T47D (cell line): ENCODE measurements around the gene OR13C4.
"Not testable (repeated sequence)": the region's sequence is repeated elsewhere in the genome, so short reads cannot be mapped to it uniquely, and the experiment has no call there.

Experiments
- DNase-seq, 2 experiments: peaks; one replicate each; pipeline versions ENCODE4 v3.0.0 to v3.0.0-alpha.2; 2011 to 2012; ENCODE audit warnings: low read depth in 1 of 2, low spot score in 1 of 2
- JUND ChIP-seq: IDR thresholded peaks from 2 replicates; pipeline ENCODE4 v1.6.1; 2012; ENCODE audit warnings: low read depth
- in situ Hi-C: cut with HindIII; loops from 2 replicates; pipeline ENCODE4 v1.10.0; 2016; ENCODE audit warnings: low sequenced_read_pairs, low pct_unique_long_range_greater_than_20kb

The OR13C4 gene

DNA sequence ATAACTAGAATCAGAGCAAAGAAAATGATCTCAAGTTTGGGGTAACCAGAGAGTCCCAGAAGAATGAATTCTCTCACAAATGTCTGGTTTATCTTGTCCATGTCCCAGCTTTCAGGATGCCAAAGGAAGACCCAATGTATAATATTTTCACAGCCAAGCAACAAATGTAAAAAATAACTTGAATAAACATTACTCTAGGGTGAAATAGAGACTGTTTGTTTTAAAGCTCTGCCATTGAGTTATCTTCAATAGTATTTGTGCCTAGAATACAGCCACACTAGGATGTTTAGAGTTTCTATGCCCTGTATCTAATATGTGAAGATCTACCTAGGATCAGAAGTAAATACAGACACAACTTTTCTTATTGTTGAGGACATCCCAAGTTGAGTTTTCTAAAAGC is at the start of gene OR13C4:
OR13C4 (minus strand) TSS at position 101 of the 400 bp plus-strand sequence; CDS start at position 101, 0 bp downstream.
- no peak for TF ChIP-seq JUND
- no peak for DNase-seq
- in situ Hi-C loops = no loop called here

DNA sequence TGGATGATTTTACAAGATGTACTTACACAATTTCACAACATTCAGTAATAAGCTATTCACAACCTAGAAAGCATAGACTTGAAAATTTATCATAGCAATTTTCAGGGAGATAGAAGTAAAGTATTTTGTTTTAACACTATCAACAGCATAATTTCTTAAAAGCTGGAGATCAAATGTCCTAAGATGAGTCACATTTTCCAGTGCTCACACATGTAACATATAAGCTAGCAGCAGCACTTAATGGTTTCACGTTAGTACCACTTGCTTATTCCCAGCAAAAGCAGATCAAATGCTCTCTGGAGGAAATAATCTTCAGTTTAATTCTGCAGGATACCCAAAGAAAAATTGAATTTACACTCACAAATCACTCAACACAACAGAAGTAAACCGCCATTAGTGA is 48.4 kb upstream of the OR13C4 start:
- in situ Hi-C loops = no loop called here
- no peak for DNase-seq
- no peak for TF ChIP-seq JUND

DNA sequence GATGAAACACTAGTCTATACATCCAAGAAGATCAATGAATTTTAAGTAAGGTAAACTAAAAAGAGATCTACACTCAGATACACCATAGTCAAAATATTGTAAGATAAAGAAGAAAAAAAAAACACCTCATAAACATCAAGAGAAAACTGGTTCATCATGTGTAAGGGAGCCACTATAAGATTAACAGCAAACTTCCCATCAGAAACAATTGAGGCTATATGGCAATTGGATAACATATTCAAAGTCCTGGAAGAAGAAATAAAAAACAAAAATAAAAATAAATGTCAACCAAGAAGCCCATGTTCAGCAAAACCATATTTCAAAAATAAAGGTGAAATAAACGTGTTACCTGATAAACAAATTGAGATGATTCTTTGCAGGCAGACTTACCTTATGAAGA is 45.6 kb upstream of the OR13C4 start:
- TF ChIP-seq JUND = no peak
- DNase-seq = no peak
- in situ Hi-C loops = no loop called here

- TF ChIP-seq JUND = no peak
- in situ Hi-C loops = no loop called here
- DNase-seq = no peak
These were observed 41.9 kb upstream of the OR13C4 start, which contains the start of gene OR13C8 for GRCh38 chr9:104568868-104569267. Gene OR13C8, plus strand, starts transcription at chr9:104569168. Its CDS starts 0 bp downstream, at chr9:104569168.

DNA sequence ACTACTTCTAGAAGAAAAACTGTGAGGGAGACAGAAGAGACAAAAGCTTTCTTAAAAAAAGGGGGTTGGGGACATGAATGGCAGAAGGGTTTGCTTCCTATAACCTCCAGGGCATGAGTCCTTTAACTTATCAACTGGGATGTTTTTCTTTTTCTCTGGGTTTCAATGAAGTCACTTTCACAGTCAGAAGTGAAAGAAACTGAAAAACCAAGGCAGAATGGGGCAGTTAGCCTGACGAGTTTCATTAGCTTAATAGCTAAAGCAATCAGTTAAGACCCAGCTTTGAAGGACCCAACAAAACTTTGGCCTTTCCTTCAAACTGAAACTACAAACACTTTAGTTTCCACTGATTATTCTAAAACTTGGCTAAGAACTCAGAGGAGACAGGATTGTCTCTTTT is 37.3 kb upstream of the OR13C4 start:
- no peak for TF ChIP-seq JUND
- in situ Hi-C loops = no loop called here
- no peak for DNase-seq

DNA sequence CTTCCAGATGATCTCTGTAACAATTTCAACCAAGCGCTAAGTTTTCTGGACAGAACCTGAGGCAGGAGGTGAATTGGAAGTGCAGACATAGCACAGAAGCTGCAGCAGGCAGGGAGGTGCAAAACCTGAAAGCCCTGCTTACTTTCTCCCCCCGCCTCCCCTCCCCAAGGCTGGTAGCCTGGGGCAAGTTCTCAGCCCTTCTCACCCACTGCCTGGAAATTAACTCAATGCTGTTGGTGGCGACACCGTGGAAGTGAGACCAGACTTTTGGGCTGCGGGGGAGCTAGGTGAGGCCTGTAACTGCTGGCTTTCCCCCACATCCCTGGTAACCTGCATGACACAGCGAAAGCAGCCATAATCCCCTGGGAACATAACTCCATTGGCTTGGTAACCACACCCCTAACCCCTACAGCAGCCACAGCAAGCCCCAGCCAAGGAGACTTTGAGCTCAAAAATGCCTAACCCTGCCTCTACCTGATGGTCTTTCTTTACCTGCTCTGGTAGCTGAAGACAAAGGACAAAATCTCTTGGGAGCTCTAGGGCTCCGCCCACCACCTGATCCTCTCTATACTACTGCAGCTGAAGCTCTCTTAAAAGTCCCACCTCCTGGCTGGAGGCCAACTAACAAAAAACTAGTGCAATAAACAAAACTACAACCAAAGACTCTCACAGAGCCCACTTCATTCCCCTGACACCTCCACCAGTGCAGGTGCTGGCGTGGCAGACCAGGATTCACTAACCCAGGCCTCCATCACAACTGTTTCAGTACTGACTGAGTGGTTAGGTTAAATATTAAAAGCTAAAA is 30.0 kb upstream of the OR13C4 start:
- DNase-seq = peak in 1 of 2 experiments; percentile 12
- no peak for TF ChIP-seq JUND
- in situ Hi-C loops = no loop called here

DNA sequence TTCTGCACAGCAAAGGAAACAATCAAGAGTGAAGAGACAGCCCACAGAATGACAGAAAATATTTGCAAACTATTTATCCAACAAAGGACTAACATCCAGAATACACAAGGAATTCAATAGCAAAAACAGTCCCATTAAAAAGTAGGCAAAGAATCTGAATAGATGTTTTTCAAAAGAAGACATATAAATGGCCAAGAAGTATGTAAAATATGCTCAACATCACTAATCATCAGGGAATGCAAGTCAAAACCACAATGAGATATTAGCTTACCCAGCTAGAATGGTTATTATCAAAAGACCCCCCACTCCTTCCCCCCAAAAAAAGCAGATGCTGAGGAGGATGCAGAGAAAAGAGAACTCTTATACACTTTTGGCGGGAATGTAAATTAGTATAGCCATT is 28.5 kb upstream of the OR13C4 start:
- TF ChIP-seq JUND = no peak
- in situ Hi-C loops = no loop called here

GRCh38 chr9:104553261-104553660 is 26.3 kb upstream of the OR13C4 start:
- TF ChIP-seq JUND = no peak
- in situ Hi-C loops = no loop called here
- DNase-seq = no peak

More for the DNA sequence above, 28.5 kb upstream of the OR13C4 start:
- DNase-seq = no peak

DNA sequence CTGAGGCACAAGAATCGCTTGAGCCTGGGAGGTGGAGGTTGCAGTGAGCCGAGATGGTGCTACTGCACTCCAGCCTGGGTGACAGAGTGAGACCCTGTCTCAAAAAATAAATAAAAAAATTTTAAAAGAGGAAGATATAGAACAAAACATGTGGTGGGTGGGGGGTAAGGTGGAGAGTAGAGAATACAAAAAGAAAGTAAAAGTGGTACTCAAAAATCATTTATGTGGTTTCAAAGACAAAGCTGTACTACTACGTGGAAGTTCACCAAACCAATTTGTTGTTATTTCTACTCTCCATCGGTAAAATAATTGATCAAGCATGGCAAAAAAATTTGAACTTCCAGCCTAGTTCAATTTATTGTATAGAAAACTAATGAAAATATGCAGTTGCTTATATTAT is 17.6 kb upstream of the OR13C4 start:
- in situ Hi-C loops = no loop called here

GRCh38 chr9:104539275-104539674 is 12.3 kb upstream of the OR13C4 start:
- in situ Hi-C loops = no loop called here

More for the DNA sequence above, 17.6 kb upstream of the OR13C4 start:
- no peak for DNase-seq
- TF ChIP-seq JUND = no peak

GRCh38 chr9:104536756-104537155 is 9.7 kb upstream of the OR13C4 start, which contains the start of gene OR13C3:
Gene OR13C3, minus strand, starts transcription at chr9:104536856. Its CDS starts 133 bp downstream, at chr9:104536723.
- DNase-seq = no peak
- in situ Hi-C loops = no loop called here
- no peak for TF ChIP-seq JUND

More at GRCh38 chr9:104539275-104539674, 12.3 kb upstream of the OR13C4 start:
- no peak for TF ChIP-seq JUND
- no peak for DNase-seq

DNA sequence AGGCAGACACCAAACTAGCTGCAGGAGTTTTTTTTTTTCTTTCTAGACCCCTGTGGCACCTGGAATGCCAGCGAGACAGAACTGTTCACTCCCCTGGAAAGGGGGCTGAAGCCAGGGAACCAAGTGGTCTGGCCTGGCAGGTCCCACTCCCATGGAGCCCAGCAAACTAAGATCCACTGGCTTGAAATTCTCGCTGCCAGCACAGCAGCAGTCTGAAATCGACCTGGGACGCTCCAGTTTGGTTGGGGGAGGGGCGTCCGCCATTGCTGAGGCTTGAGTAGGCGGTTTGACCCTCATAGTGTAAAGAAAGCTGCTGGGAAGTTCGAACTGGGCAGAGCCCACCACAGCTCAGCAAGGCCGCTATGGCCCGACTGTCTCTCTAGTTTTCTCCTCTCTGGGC is 6.8 kb downstream of the OR13C4 start:
- in situ Hi-C loops, DNase-seq: not testable (repeated sequence)

- no peak for DNase-seq
- in situ Hi-C loops = no loop called here
These were observed 12.1 kb downstream of the OR13C4 start for GRCh38 chr9:104514901-104515300.

More at GRCh38 chr9:104514901-104515300, 12.1 kb downstream of the OR13C4 start:
- TF ChIP-seq JUND = no peak
